Measurements from ENCODE around the gene KLF11.
A peak's percentile ranks its signal among the peaks of the same experiment; 100 is the strongest.

The KLF11 gene

DNA sequence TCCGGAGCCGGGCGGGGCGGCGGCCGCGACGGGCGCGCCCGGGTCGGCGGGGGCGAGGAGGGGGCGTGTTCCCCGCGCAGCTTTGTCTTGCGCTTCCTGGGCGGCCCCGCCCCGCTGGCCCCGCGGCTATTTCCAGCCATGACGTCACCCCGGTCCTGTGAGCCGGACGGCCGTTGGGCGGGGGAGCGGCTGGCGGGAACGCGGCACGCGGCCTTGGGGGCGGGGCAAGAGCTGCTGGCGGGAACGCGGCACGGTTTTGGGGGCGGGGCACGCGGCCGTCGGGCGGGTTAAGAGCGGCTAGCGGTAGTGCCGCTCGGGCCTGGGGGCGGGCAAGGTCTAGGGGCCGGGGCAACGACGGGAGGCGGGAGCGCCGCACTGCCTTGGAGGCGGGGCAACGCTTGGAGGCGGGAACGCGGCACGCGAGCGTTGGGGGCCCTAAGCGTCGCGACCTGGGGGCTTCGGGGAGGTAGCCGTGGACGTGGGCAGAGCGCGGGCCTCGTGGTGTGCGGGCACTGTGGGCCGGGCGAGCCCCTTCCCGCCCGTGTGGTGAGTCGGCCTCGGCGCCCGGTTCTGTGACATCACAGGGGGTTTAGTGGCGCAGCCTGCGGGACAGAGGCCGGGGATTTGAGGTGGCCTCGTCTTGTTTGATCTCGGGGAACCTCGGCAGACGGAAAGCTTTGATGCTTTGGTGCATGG lies 704 bp downstream of the KLF11 start:
- DNase-seq = peak; percentile 95 to 97

DNA sequence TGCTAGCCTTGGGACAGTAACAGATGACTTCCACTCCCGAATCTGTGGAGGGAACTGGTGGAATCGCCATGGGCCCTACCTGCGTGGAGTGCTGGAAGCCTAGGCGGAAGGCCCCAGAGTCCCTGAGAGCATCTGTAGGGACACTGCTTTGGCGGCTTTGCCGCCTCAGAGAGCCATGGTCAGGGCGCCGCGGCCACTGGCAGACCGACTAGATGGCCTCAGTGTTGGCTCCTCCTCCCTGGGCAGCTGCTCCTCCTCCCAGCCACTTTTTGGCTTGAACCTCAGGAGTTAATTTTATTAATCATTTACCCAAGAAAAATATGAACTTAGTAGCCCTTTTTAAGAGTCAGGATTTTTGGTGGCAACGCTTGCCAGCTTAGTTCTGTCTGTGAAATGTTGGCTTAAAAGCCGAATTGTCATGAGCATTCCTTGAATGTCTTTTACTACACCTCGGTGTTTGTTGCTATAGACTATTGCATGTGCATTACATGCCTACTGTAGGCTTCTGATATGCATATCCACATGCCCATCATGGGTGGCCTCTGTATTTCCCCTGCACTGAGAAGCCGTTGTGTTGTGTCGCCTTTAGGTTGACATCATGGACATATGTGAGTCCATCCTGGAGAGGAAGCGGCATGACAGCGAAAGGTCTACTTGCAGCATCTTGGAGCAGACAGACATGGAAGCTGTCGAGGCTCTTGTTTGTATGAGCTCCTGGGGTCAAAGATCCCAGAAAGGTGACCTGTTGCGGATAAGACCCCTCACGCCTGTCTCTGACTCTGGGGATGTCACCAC lies 2.4 kb downstream of the KLF11 start:
- no peak for DNase-seq

DNA sequence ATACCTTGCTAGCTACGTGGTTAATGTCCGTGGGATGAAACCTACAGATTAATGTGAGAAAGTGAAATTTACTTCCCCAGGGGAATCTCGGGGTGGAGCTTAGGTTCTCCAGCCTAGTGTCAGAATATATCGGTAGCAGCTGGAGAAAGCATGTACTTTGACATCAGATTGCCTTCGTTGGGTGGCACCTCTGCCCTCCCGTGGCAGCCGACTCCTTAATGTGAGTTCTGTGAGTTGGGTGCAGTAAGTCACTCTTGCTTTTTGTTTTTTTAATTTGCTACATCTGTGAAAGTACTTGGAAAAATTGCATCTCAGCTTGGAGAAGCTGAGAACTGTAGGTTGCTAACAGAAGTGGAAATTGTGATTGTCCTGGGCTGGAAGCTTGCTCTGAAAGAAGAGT lies 3.6 kb downstream of the KLF11 start:
- no peak for DNase-seq

DNA sequence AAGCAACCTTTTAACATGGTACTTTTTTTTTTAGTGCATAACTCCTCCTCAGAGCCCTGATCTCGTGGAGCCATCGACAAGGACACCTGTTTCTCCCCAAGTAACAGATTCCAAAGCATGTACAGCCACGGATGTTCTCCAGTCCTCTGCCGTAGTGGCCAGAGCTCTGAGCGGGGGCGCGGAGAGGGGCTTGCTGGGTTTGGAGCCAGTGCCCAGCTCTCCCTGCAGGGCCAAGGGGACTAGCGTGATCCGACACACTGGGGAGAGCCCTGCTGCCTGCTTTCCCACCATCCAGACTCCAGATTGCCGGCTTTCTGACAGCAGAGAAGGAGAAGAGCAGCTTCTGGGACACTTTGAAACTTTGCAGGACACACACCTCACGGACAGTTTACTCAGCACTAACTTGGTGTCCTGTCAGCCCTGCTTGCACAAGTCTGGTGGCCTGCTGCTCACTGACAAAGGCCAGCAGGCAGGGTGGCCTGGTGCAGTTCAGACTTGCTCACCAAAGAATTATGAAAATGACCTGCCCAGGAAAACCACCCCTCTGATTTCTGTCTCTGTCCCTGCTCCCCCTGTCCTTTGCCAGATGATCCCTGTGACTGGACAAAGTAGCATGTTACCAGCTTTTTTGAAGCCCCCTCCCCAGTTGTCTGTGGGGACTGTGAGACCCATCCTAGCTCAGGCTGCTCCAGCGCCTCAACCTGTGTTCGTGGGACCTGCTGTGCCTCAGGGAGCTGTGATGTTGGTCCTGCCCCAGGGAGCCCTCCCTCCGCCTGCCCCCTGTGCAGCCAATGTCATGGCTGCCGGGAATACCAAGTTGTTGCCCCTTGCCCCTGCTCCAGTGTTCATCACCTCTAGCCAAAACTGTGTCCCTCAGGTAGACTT lies 4.5 kb downstream of the KLF11 start:
- no peak for DNase-seq

DNA sequence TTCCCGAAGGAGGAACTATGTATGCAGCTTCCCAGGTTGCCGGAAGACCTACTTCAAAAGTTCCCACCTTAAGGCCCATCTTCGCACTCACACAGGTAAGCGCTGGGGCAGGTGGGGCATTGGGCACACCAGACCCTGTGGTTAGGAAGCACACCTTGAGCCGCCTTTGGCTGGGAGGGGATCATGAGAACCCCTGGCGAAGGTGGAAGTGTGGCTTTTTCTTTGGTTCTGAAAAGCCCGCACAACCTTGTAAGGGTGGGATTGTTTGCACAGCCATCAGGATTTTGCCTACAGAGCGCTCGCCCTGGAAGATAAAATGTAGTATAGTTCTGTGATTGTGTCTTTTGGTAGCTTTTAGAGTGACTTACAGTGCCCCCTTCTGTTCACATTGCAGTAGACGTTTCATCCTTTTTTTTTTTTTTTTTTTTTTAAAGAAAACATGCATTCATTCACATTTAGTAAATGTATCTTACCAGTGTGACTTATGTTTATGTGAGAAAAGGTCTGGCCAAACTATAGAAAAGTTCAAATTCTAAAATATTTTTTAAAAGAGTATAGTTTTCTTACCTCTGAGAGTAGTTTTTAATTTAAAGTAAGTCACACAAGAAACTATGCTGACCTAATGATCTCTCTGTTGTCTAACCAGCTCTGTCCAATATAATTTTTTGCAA lies 5.3 kb downstream of the KLF11 start:
- DNase-seq = peak in 1 of 2 donors; percentile 71

DNA sequence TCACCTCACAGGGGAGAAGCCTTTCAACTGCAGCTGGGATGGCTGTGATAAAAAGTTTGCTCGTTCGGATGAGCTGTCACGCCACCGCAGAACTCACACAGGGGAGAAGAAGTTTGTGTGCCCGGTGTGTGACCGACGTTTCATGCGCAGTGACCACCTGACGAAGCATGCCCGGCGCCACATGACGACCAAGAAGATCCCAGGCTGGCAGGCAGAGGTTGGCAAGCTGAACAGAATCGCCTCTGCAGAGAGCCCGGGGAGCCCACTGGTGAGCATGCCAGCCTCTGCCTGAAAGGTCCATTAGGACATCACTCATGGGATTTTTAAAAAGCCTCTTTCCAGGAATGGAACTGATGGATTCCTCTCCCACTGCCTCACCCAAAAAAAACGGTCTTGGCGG lies 8.9 kb downstream of the KLF11 start:
- no peak for DNase-seq

DNA sequence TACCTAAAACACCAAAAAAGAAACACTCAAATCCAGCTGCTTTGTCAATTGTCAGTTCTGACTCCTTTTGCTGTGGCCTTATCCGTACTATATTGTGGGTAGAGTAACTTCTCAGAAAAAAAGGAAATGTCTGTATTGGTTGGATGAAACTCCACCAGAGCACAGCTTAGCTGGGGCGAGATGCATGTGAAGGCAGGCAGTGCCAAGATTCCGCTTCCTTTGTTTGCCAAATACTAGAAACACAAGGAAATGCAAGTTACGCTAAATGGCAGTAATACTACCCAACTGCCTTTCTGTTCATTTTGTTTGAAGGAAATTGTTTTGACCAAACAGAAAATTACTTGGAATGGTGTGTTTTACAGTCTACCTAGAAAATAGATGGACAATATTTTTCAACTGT lies 10.0 kb downstream of the KLF11 start:
- no peak for DNase-seq

DNA sequence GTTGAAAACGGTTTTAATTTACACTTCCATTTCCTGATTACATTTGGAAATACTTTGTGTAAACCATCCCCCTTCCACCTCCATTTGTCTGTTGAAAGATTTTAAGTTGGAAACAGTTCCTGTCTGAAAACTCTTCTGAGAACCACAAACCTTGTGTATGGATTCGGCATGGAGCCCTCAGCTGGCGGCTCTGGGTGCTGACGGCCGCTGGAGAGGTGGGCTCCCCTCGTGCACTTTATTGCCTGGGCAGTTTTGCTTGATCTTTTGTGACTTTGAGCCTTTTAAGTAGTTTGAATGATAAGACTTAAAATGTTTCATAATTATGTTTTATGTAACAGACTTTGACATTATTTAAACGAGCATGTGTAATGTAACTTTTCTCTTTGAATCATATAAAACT lies 11.1 kb downstream of the KLF11 start:
- DNase-seq = no peak

DNA sequence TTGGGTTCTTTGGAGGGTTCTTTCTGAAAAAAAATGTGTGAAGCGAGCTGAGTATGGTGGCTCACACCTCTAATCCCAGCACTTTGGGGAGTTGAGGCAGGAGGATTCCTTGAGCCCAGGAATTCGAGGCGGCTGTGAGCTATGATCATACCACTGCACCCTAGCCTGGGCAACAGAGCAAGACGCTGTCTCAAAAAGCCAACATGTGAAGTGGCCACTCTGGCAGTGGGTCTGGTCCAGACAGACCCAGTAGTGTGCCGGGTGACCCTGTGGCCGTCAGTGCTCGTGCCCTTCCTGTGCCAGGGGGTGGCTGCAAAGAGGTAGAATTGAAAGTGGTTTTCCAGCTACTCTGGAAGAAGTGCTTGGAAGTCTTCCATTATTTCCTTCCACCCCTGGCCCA lies 11.6 kb downstream of the KLF11 start:
- no peak for DNase-seq

DNA sequence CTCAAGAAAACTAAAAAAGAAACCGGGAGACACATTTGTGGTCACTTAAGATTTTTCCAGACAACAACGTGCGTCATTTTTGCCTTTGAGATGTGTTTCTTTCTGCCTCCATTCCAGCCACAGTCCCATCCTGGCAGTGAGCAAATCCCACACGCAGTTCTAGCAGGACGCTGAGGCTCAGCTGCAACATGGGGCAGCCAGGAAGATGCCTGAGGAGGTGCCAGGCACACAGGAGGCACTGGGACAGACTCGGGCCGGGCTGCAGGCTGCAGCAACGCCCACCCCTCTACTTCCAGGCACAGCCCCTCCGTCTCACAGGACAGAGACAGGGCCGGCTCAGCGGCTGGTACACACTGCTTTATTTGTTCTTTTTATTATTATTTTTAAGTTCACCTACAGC lies 13.1 kb downstream of the KLF11 start:
- no peak for DNase-seq

DNA sequence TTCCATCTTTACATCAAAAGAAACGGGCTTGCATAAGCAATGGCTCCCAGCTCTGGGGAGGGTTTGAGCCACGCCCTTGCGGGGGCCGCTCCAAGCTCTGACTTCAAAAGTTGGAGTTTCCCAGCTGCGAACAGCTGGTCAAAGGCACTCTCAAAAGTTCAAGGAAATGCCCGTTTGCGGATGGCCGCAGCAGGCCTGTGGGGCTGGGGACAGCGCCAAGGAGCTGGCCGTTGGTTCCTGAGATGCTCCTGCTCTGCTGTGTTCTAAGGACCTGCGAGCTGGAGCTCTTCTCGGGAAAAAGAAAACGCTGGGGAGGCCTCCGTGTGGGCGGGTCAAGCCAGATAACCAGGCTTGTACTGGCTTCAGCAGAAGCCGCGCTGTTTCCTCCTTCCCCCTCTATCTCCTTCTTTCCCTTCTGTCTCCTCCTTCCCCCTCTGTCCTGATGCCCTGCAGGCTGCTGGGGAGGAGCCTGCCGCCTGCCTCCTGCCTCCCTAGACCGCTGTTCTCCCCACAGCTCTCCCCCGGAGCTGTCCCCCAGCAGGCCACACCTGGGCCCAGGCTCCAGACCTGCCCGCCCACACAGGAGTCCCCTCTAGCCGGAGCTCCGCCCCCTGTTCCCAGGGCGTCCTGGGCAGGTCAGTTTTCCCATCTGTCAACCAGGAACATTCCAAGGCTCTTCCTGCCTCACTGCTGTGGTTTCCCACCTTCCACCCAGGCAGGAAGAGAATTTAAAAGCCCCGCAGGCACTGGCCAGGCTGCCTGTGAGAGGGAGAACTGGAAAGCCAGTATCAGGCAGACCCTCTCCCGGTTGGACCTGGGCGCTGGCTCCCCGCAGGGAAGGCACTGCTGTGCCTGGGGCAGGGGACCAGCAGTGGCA lies 14.1 kb downstream of the KLF11 start:
- DNase-seq = no peak

DNA sequence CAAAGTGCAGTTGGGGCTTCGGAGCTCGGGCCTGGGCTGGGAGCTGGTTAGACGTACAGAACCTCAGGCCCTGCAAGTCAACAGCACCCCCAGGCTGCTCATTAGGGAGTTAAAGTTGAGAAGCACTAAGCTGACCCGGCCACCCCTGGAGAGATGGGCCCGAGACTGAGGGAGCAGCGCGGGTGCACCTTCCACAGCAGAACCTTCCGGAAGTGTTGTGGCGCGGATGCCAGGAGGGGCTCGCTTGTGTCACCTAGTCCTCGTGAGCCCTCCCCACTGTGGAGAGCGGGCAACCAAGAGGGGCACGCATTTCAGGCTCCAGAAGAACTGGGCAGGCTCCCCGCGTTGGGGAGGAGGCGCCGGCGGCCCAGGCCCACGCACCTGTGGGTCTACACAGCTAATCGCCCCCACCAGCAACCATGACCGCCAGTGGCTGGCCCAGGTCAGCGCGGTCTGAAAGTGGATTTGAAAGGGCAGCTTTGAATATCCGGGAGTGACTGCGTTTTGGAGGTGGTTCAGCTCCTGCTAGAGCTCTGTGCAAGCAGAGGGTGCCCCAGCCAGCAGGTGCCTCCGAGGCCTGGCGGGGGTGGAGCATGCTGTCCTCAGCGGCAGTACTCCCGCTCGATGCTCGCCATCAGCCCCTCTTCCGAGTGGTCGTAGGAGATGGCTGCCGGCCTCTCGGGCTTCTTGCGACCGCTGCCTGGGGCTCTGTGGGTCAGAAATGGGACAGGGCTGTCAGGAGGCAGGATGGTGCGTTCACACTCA lies 15.1 kb downstream of the KLF11 start:
- DNase-seq = no peak

DNA sequence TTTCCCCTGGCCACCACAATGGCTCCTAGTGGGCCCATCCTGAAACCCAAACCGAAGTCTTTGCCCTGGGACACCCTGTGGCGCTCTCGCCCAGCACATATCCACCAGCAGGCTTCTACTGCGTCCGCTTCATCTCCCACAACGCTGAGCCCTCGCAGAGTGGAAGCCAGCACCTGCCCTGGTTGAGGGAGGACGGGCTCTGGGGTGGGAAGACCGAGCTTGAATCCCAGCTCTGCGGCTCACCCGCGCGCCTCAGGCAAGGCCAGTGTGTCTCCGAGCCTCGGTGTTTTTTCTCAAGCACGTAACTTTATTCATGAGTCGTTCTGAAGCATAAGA lies 15.6 kb downstream of the KLF11 start:
- no peak for DNase-seq

DNA sequence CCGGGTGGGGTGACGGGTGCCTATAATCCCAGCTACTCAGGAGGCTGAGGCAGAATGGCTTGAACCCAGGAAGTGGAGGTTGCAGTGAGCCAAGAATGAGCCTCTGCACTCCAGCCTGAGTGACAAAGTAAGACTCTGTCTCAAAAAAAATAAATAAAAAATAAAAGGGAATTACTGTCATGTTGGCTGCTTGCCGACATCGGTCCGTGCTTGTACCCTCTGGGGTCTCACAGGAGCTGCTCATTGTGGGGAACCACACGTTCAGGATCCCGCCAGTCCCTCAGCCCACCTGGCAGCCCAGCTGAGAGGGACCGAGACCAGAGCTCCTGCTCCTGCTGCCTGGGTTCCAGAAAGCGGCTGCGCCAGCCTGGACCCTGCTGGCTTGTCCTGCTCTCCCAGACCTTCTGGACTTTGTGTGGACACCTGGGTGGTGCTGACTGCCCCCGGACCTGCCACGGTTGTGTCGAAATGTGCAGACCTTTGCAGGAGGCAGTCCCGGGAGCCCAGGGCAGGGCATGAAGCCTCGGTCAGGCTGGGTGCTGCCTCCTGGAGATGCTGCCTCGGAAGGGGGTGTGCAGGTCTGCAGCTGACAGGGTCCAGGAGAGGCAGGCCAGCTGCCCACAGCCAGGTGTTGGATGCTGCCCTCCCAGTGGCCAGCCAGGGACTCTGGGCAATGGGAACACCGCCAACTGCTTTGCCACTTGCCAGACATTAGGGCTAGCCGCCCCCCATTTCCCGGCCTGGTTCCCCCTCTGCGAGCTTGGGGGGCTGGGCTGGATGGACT lies 16.4 kb downstream of the KLF11 start:
- no peak for DNase-seq

DNA sequence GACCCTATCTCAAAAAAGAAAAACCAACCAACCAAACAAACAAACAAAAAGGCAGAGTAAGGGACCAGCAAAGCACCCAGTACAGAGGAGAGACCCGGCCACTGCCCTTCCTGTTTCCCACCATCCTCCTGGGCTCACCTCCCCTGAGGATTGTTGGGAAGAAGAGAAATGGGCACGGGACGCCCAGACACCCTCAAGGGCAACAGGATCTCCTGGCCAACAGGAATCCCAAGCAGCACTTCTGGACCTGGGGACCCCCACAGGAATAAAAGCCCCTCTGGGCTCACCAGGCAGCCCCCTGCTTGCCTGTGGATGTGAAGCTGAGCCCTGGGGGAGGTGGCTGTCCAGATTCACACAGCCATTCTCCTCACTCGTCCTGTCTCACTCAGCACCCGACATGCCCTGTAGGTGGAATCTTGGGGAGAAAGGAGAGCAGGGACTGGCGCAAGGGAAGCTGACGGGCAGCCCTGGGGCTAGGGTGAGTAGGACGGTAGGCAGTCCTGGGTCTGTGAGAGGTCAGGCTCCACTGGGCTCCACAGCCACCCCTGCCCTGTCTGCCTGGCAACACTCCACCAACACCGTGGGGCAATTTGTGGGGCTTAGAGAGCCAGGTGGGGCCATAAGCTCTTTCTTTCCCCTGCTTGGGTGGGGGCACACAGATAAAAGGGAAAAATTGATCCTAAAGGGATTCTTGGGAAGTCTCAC lies 18.0 kb downstream of the KLF11 start:
- no peak for DNase-seq

DNA sequence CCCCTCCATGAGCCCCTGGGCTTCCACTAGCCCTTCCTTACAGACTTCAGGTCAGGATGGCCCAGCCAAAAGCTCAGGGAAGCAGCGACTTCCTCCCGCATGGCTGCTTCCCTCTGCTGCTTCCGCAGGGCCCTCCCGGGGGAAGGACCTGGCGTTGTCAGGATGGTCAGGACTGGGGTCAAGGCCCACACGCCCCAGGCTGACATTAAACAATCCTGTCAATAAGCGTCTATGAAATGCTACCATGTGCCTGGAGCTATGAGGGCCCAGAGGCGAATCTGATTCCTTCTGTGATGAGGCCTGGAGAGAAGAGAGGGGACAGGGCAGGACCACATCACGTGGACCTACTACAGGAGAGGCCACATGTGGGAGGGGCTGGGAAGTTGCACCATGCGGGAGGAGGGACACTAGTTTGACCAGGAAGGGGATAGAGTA lies 19.6 kb downstream of the KLF11 start:
- no peak for DNase-seq

DNA sequence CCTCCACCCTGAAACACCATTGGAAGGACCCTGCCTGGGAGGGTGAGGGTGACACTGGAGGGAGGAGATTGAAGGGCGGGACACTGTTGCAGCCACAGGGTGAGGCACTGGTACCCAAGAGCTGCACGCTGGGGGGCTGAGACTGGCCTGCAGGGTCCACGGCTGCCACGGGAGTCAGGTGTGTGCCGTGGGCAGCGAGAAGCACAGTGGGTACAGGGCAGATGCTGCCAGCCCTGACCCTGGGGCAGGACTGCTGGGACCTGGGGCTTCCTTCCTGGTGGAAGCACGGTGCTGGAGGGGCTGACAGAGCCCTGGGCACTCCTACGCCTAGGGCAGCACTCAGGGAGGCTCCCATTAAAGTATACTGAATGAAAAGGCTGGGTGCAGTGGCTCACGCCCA lies 20.2 kb downstream of the KLF11 start:
- DNase-seq = no peak

DNA sequence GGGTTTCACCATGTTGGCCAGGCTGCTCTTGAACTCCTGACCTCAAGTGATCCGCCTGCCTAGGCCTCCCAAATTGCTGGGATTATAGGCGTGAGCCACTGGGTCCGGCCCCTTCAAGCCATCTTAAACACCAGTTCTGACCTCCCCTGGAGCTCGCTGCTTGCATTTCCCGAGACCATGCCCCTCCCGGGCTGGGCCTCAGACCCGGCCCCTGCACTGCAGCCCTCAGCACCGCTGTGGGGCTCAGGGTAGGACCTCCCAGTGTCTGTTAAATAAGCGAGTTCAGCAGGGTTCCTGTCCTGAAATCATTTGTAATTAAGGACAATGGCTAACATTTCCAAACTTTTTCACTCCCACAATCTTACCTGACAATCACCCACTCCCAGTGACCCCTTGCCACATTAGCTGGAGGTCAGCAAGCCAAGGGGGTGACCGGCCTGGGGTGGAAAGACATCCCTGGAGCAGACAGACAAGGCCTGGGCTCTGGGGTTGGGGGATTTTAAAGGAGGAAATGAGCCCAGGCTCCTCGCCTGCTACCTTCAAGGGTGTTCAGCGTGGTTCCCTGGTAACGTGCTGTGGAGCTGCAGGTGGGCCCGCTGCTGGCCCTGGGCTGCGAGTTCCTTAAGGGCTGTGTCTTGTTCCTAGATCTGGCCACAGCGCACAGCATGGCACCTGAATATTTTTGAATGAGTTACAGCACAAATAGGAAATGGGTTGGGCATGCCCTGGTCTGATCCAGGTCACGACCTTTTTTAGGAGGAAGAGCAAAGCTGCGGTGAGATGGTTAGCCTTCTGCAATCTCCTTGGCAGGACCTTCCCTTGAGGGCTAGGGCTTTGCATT lies 21.8 kb downstream of the KLF11 start:
- DNase-seq = no peak

DNA sequence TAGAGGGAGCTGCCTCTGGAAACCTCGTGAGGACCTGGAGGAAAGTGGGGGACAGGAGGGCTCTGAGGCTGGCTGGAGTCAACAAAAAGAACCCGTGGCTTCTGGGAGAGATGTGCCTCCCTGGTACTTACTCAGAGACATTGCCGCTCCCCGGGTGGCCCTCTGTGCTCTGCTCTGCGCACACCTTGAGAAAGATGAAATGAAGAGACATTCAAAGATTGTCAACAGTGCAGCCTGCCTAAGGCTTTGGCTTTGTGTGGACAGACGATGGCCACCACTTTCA lies 22.4 kb downstream of the KLF11 start:
- no peak for DNase-seq

All from CD4-positive, alpha-beta T cell treated with Interleukin-4 for 1 hour (primary cell).